ENCODE results near the gene DNAH7.

The DNAH7 gene

GRCh38 chr2:195902857-195903256, 165.8 kb downstream of the DNAH7 start:
- in situ Hi-C loops (cut with HindIII; ENCODE audit: low sequenced_read_pairs), result no loop called here
- H3K4me3 ChIP-seq (ENCODE audit: low read depth, low read length), result no peak overlapping the region
- no peak for TF ChIP-seq CTCF (IDR thresholded peaks at IDR 0.05; ENCODE audit: low read depth, low read length, missing control alignments)
- no peak for DNase-seq (ENCODE audit: low read depth)

GRCh38 chr2:195899226-195899625, 169.4 kb downstream of the DNAH7 start:
- H3K4me3 ChIP-seq (ENCODE audit: low read depth, low read length), result no peak overlapping the region
- TF ChIP-seq CTCF (IDR thresholded peaks at IDR 0.05; ENCODE audit: low read depth, low read length, missing control alignments), result no peak
- no peak for DNase-seq (ENCODE audit: low read depth)
- in situ Hi-C loops (cut with HindIII; ENCODE audit: low sequenced_read_pairs), result no loop called here

- no peak for TF ChIP-seq CTCF (IDR thresholded peaks at IDR 0.05; ENCODE audit: low read depth, low read length, missing control alignments)
- peak; percentile 100 for DNase-seq (ENCODE audit: low read depth)
- H3K4me3 ChIP-seq (ENCODE audit: low read depth, low read length), result no peak overlapping the region
- in situ Hi-C loops (cut with HindIII; ENCODE audit: low sequenced_read_pairs), result no loop called here
Observed at GRCh38 chr2:195898505-195899191, 170.0 kb downstream of the DNAH7 start.

GRCh38 chr2:195891081-195891480, 177.6 kb downstream of the DNAH7 start:
- in situ Hi-C loops (cut with HindIII; ENCODE audit: low sequenced_read_pairs), result no loop called here
- no peak for DNase-seq (ENCODE audit: low read depth)
- no peak overlapping the region for H3K4me3 ChIP-seq (ENCODE audit: low read depth, low read length)
- no peak for TF ChIP-seq CTCF (IDR thresholded peaks at IDR 0.05; ENCODE audit: low read depth, low read length, missing control alignments)

GRCh38 chr2:195879153-195879552, 189.5 kb downstream of the DNAH7 start:
- DNase-seq (ENCODE audit: low read depth), result no peak
- H3K4me3 ChIP-seq (ENCODE audit: low read depth, low read length), result no peak overlapping the region
- no peak for TF ChIP-seq CTCF (IDR thresholded peaks at IDR 0.05; ENCODE audit: low read depth, low read length, missing control alignments)
- in situ Hi-C loops (cut with HindIII; ENCODE audit: low sequenced_read_pairs), result no loop called here

- no peak for TF ChIP-seq CTCF (IDR thresholded peaks at IDR 0.05; ENCODE audit: low read depth, low read length, missing control alignments)
- H3K4me3 ChIP-seq (ENCODE audit: low read depth, low read length), result no peak overlapping the region
- DNase-seq (ENCODE audit: low read depth), result no peak
- in situ Hi-C loops (cut with HindIII; ENCODE audit: low sequenced_read_pairs), result no loop called here
Observed at GRCh38 chr2:195871326-195871725, 197.3 kb downstream of the DNAH7 start.

Measured in astrocyte of the cerebellum (primary cell).